ENCODE results near the gene TACR1.
A peak's percentile ranks its signal among the peaks of the same experiment; 100 is the strongest.

TACR1 gene

GRCh38 chr2:75047189-75047991, 151.9 kb downstream of the TACR1 start:
- DNase-seq (no peak), ATAC-seq (no peak)

- DNase-seq (no peak), ATAC-seq (no peak)
Observed at GRCh38 chr2:75045526-75046050, 153.7 kb downstream of the TACR1 start.

- ATAC-seq (no peak), DNase-seq (no peak)
Observed at GRCh38 chr2:75044291-75044690, 155.0 kb downstream of the TACR1 start.

- DNase-seq = no peak
- ATAC-seq = no peak
Observed at GRCh38 chr2:75042823-75043222, 156.5 kb downstream of the TACR1 start.

- DNase-seq = no peak
- ATAC-seq = no peak
Observed at GRCh38 chr2:75041731-75042600, 157.4 kb downstream of the TACR1 start.

- ATAC-seq (no peak), DNase-seq (no peak)
Observed at GRCh38 chr2:75041226-75041625, 158.1 kb downstream of the TACR1 start.

GRCh38 chr2:75035444-75036353, 163.6 kb downstream of the TACR1 start:
- ATAC-seq (no peak), DNase-seq (no peak)

GRCh38 chr2:75033516-75033915, 165.8 kb downstream of the TACR1 start:
- DNase-seq = no peak
- ATAC-seq = no peak

GRCh38 chr2:75031906-75032803, 167.2 kb downstream of the TACR1 start:
- peak; percentile 63 for ATAC-seq
- DNase-seq = no peak

GRCh38 chr2:75031171-75031570, 168.1 kb downstream of the TACR1 start:
- DNase-seq = no peak
- ATAC-seq = no peak

- ATAC-seq (peak; percentile 28), DNase-seq (no peak)
Observed at GRCh38 chr2:75030218-75031009, 168.9 kb downstream of the TACR1 start.

GRCh38 chr2:75027886-75028285, 171.4 kb downstream of the TACR1 start:
- ATAC-seq (no peak), DNase-seq (no peak)

GRCh38 chr2:75025633-75026380, 173.5 kb downstream of the TACR1 start:
- DNase-seq (no peak), ATAC-seq (no peak)

GRCh38 chr2:75025216-75025615, 174.1 kb downstream of the TACR1 start:
- no peak for ATAC-seq
- DNase-seq = no peak

GRCh38 chr2:75023666-75024455, 175.5 kb downstream of the TACR1 start:
- ATAC-seq (no peak), DNase-seq (no peak)

GRCh38 chr2:75022516-75022915, 176.8 kb downstream of the TACR1 start:
- DNase-seq (no peak), ATAC-seq (no peak)

GRCh38 chr2:75021672-75022071, 177.6 kb downstream of the TACR1 start:
- DNase-seq = no peak
- no peak for ATAC-seq

- DNase-seq = no peak
- no peak for ATAC-seq
Observed at GRCh38 chr2:75020476-75020875, 178.8 kb downstream of the TACR1 start.

GRCh38 chr2:75019790-75020189, 179.5 kb downstream of the TACR1 start:
- DNase-seq = no peak
- ATAC-seq = no peak
